ENCODE measurements around the gene PKN2.

GRCh38 chr1:88779880-88780279 lies 95.8 kb downstream of the PKN2 start:
- TF ChIP-seq POLR2A (IDR thresholded peaks at IDR 0.05; ENCODE audit: low read depth, low read length) (no peak), PAX5 (IDR thresholded peaks at IDR 0.05; ENCODE audit: insufficient read depth, low read length, severe bottlenecking) (no peak), SPI1 (IDR thresholded peaks at IDR 0.05; ENCODE audit: low read depth, low read length) (no peak), POLR2AphosphoS5 (IDR thresholded peaks at IDR 0.05; ENCODE audit: low read depth, low read length) (no peak), TAF1 (IDR thresholded peaks at IDR 0.05; ENCODE audit: low read depth, low read length) (no peak)

Measured in GM12891 (cell line).